HepG2 (cell line): Measurements from ENCODE around the gene BCAS1. TPM values are rescaled to one million over a fixed set of nuclear protein-coding genes. Genes with fewer than 3 reads are reported as not detected.

Source experiments
- HOMEZ ChIP-seq: IDR thresholded peaks from 2 replicates; pipeline ENCODE4 v1.6.1; 2016; ENCODE audit warnings: low read depth
- MED13 ChIP-seq: sonication (generic); formaldehyde crosslinking; IDR thresholded peaks from 2 replicates; pipeline ENCODE4 v1.5.0; 2020; ENCODE audit warnings: missing genetic modification reagents
- PAX8 ChIP-seq: sonication (generic); formaldehyde crosslinking; IDR thresholded peaks from 2 replicates; pipeline ENCODE4 v1.8.0; 2022; ENCODE audit warnings: mild to moderate bottlenecking, missing genetic modification reagents, borderline replicate concordance
- SP4 ChIP-seq: sonication (generic); formaldehyde crosslinking; IDR thresholded peaks from 2 replicates; pipeline ENCODE4 v1.8.1; 2023; ENCODE audit warnings: mild to moderate bottlenecking, missing genetic modification reagents
- THAP9 ChIP-seq: sonication (generic); formaldehyde crosslinking; IDR thresholded peaks from 2 replicates; pipeline ENCODE4; 2020; ENCODE audit warnings: missing genetic modification reagents, mild to moderate bottlenecking, borderline replicate concordance
- USF2 ChIP-seq, 2 experiments: sonication (generic) in 1 of 2; formaldehyde crosslinking in 1 of 2; IDR thresholded peaks; 2 replicates each; pipeline versions ENCODE4 v1.5.1 to v1.6.1; 2011 to 2020; ENCODE audit warnings: borderline replicate concordance in 1 of 2, low read depth in 1 of 2, low read length in 1 of 2, mild to moderate bottlenecking in 1 of 2, missing genetic modification reagents in 1 of 2, moderate library complexity in 1 of 2
- ZBTB1 ChIP-seq: sonication (generic); formaldehyde crosslinking; IDR thresholded peaks from 2 replicates; pipeline ENCODE4 v1.4.0; 2020; ENCODE audit warnings: missing genetic modification reagents, borderline replicate concordance
- ZBTB8A ChIP-seq: sonication (generic); formaldehyde crosslinking; IDR thresholded peaks from 2 replicates; pipeline ENCODE4 v1.4.0; 2020; ENCODE audit warnings: mild to moderate bottlenecking, low read depth, missing genetic modification reagents, borderline replicate concordance
- ZGPAT ChIP-seq: IDR thresholded peaks from 2 replicates; pipeline ENCODE4 v1.6.1; 2016; ENCODE audit warnings: mild to moderate bottlenecking
- ZNF274 ChIP-seq: sonication (generic); formaldehyde crosslinking; IDR thresholded peaks from 2 replicates; pipeline ENCODE4 v1.5.1; 2020; ENCODE audit warnings: mild to moderate bottlenecking, missing genetic modification reagents
- ZNF574 ChIP-seq: sonication (generic); formaldehyde crosslinking; IDR thresholded peaks from 2 replicates; pipeline ENCODE4 v1.4.0; 2020; ENCODE audit warnings: missing genetic modification reagents
- ZNF614 ChIP-seq: IDR thresholded peaks from 2 replicates; pipeline ENCODE4 v1.6.1; 2018; ENCODE audit warnings: missing biosample characterization, missing genetic modification reagents, inconsistent platforms, borderline replicate concordance
- ZNF678 ChIP-seq: sonication (generic); formaldehyde crosslinking; IDR thresholded peaks from 2 replicates; pipeline ENCODE4 v1.4.0; 2020; ENCODE audit warnings: mild to moderate bottlenecking, missing genetic modification reagents
- ZNF839 ChIP-seq: sonication (generic); formaldehyde crosslinking; IDR thresholded peaks from 2 replicates; pipeline ENCODE4 v1.4.0; 2020; ENCODE audit warnings: missing genetic modification reagents, mild to moderate bottlenecking, borderline replicate concordance
- polyA plus RNA-seq, 8 experiments: library from polyadenylated mRNA; depleted of rRNA in 3 of 8; stranded (reverse) in 7 of 8; unstranded in 1 of 8; fragments of >200 nt; fragmentation: Illumina TruSeq in 4 of 8; extraction: Trizol in 4 of 8; gene quantifications; 2 replicates each; pipeline versions ENCODE4 v1.2.1 to v1.2.3, GENCODE V29; 2011 to 2016; ENCODE audit warnings: low read depth in 4 of 8, missing spikeins in 1 of 8, mixed read lengths in 1 of 8; ENCODE audit not compliant: insufficient read depth in 1 of 8
- total RNA-seq, 5 experiments: library from RNA; depleted of rRNA; stranded (reverse); fragments of >200 nt; fragmentation: Illumina TruSeq; extraction: Trizol; gene quantifications; 2 replicates each; pipeline ENCODE4 v1.2.3, GENCODE V29; 2016; ENCODE audit warnings: low read depth in 1 of 5

Gene BCAS1
- total and polyA plus RNA-seq, 2 of the 13 experiments (the other 11 are each of a cell fraction or from before 2014, with no cell fraction given), result 0.55 to 0.91 TPM

GRCh38 chr20:54103762-54104600 is 33.6 kb upstream of the BCAS1 start (continued):
- TF ChIP-seq THAP9 (CRISPR knock-in tag), result no peak
- peak; percentile 93 for TF ChIP-seq ZNF574 (CRISPR knock-in tag)
- peak; percentile 98 for TF ChIP-seq ZNF614 (CRISPR knock-in tag)
- 0 out of 2 replicates have a peak, but pooled peaks have one; percentile 3 for TF ChIP-seq PAX8 (CRISPR knock-in tag)
- no peak for TF ChIP-seq ZNF839 (CRISPR knock-in tag)
- peak; percentile 93 for TF ChIP-seq ZGPAT (CRISPR knock-in tag)
- TF ChIP-seq ZNF274, result peak; percentile 50; the same call in 1 of the 2 replicates
- no peak for TF ChIP-seq ZNF678 (CRISPR knock-in tag)
- TF ChIP-seq USF2 (IDR thresholded peaks at IDR 0.05; ENCODE audit: low read depth, low read length), result no peak; the same call in 1 of the 2 replicates
- peak; percentile 52; the same call in 1 of the 2 replicates for TF ChIP-seq USF2 (CRISPR knock-in tag; IDR thresholded peaks at IDR 0.05; ENCODE audit: borderline replicate concordance)
- peak; percentile 96 for TF ChIP-seq MED13 (CRISPR knock-in tag)
- peak; percentile 55; the same call in 1 of the 2 replicates for TF ChIP-seq SP4 (CRISPR knock-in tag)
- TF ChIP-seq ZBTB1, result no peak
- no peak for TF ChIP-seq ZBTB8A (CRISPR knock-in tag)
- peak; percentile 98 for TF ChIP-seq HOMEZ (CRISPR knock-in tag)
